SKM-1 (cell line): ENCODE results near the gene MAP7D1.
"Not testable (repeated sequence)": the region's sequence is repeated elsewhere in the genome, so short reads cannot be mapped to it uniquely, and the experiment has no call there.

Source experiments
- DNase-seq: peaks from one replicate; lab custom pipeline; 2025; ENCODE audit not compliant: unreplicated experiment; lab: John Stamatoyannopoulos, UW

Gene MAP7D1

GRCh38 chr1:36199934-36200741 is 44.2 kb downstream of the MAP7D1 start:
- DNase-seq: no peak

- DNase-seq: no peak
These were observed 47.1 kb downstream of the MAP7D1 start for GRCh38 chr1:36203027-36203553.

- DNase-seq: peak; percentile 73
These were observed 47.8 kb downstream of the MAP7D1 start for GRCh38 chr1:36203554-36204346.

- no peak for DNase-seq
These were observed 48.5 kb downstream of the MAP7D1 start for GRCh38 chr1:36204347-36204909.

- DNase-seq: no peak
These were observed 50.4 kb downstream of the MAP7D1 start for GRCh38 chr1:36206323-36206858.

GRCh38 chr1:36207339-36207738 is 51.4 kb downstream of the MAP7D1 start:
- no peak for DNase-seq

GRCh38 chr1:36208978-36209703 is 53.2 kb downstream of the MAP7D1 start:
- peak; percentile 78 for DNase-seq

- DNase-seq: no peak
These were observed 55.3 kb downstream of the MAP7D1 start for GRCh38 chr1:36211307-36211706.

GRCh38 chr1:36211841-36212240 is 55.9 kb downstream of the MAP7D1 start:
- no peak for DNase-seq

GRCh38 chr1:36212782-36213181 is 56.8 kb downstream of the MAP7D1 start:
- peak; percentile 41 for DNase-seq

- DNase-seq: no peak
These were observed 61.7 kb downstream of the MAP7D1 start for GRCh38 chr1:36217670-36218069.

- not testable (repeated sequence) for DNase-seq
These were observed 65.9 kb downstream of the MAP7D1 start for GRCh38 chr1:36221901-36222300.

- DNase-seq: no peak
These were observed 66.8 kb downstream of the MAP7D1 start for GRCh38 chr1:36222481-36223380.

- DNase-seq: no peak
These were observed 67.5 kb downstream of the MAP7D1 start for GRCh38 chr1:36223381-36223995.

- peak; percentile 96 for DNase-seq
These were observed 68.1 kb downstream of the MAP7D1 start, which contains the start of gene THRAP3 for GRCh38 chr1:36223996-36224536. THRAP3 (plus strand) TSS chr1:36224443; CDS start chr1:36282564, 58,121 bp downstream.

- peak; percentile 72 for DNase-seq
These were observed 68.8 kb downstream of the MAP7D1 start for GRCh38 chr1:36224537-36225282.

GRCh38 chr1:36225283-36225899 is 69.4 kb downstream of the MAP7D1 start:
- DNase-seq: no peak

- DNase-seq: not testable (repeated sequence)
These were observed 74.3 kb downstream of the MAP7D1 start for GRCh38 chr1:36230279-36230678.
